WI38 (cell line): ENCODE measurements around the gene HNF4A.

Experiments
- H3K4me3 ChIP-seq: 2 replicates; pipeline ENCODE4 v1.5.1; 2011; ENCODE audit warnings: low read depth, mild to moderate bottlenecking, control low read depth, low read length
- CTCF ChIP-seq: IDR thresholded peaks from 2 replicates; pipeline ENCODE4 v1.5.1; 2012; ENCODE audit warnings: low read depth, mild to moderate bottlenecking, control low read depth, low read length

The HNF4A gene

GRCh38 chr20:44420497-44420896 is 65.0 kb downstream of the HNF4A start:
- H3K4me3 ChIP-seq = no peak overlapping the region
- TF ChIP-seq CTCF = no peak

- H3K4me3 ChIP-seq = no peak overlapping the region
- no peak for TF ChIP-seq CTCF
Observed at GRCh38 chr20:44422083-44422482, 66.6 kb downstream of the HNF4A start.

- no peak for TF ChIP-seq CTCF
- H3K4me3 ChIP-seq = no peak overlapping the region
Observed at GRCh38 chr20:44423480-44423879, 68.0 kb downstream of the HNF4A start.

- no peak for TF ChIP-seq CTCF
- no peak overlapping the region for H3K4me3 ChIP-seq
Observed at GRCh38 chr20:44424039-44424495, 68.6 kb downstream of the HNF4A start.

GRCh38 chr20:44425923-44426322 is 70.4 kb downstream of the HNF4A start:
- no peak for TF ChIP-seq CTCF
- no peak overlapping the region for H3K4me3 ChIP-seq

- no peak overlapping the region for H3K4me3 ChIP-seq
- TF ChIP-seq CTCF = no peak
Observed at GRCh38 chr20:44426879-44427790, 71.6 kb downstream of the HNF4A start.

GRCh38 chr20:44427804-44428173 is 72.3 kb downstream of the HNF4A start:
- TF ChIP-seq CTCF = no peak
- H3K4me3 ChIP-seq = no peak overlapping the region
